HL-60 (cell line): ENCODE data around the gene PAH.

ENCODE experiments used
- DNase-seq, 2 experiments: peaks; one replicate each; pipeline ENCODE4 v3.0.0-alpha.2; 2010 to 2020; ENCODE audit warnings: low read depth in 1 of 2, low spot score in 1 of 2
- H3K27ac ChIP-seq: fragments of 250-450 bp; sonication (Bioruptor Pico); replicated peaks from 2 replicates; pipeline ENCODE4 v1.5.1; 2020; ENCODE audit warnings: mild to moderate bottlenecking, moderate library complexity
- H3K27me3 ChIP-seq: fragments of 250-450 bp; sonication (Bioruptor Pico); 2 replicates; pipeline ENCODE4 v1.5.1; 2021; ENCODE audit warnings: mild to moderate bottlenecking, moderate library complexity; ENCODE audit not compliant: insufficient read depth, poor library complexity, severe bottlenecking
- H3K4me3 ChIP-seq: replicated peaks from 2 replicates; pipeline ENCODE4 v1.5.1; 2011; ENCODE audit warnings: mild to moderate bottlenecking, control low read depth, low read length; ENCODE audit not compliant: insufficient read depth
- GABPA ChIP-seq: IDR thresholded peaks from 2 replicates; pipeline ENCODE4 v1.6.1; 2012; ENCODE audit warnings: low read depth
- POLR2AphosphoS5 ChIP-seq: IDR thresholded peaks from 2 replicates; pipeline ENCODE4 v1.6.1; 2012; ENCODE audit warnings: low read depth
- SPI1 ChIP-seq: IDR thresholded peaks from 2 replicates; pipeline ENCODE4 v1.6.1; 2012; ENCODE audit warnings: low read depth, mild to moderate bottlenecking, borderline replicate concordance
- TF ChIP-seq, protein P1 (sequence below): IDR thresholded peaks from 2 replicates; pipeline ENCODE4 v1.6.1; 2012; ENCODE audit warnings: low read depth; ENCODE audit not compliant: insufficient replicate concordance
- TF ChIP-seq, protein P2 (sequence below): IDR thresholded peaks from one replicate; pipeline ENCODE4 v1.5.1; 2011; ENCODE audit warnings: low read length, control low read depth, inconsistent platforms; ENCODE audit not compliant: insufficient read depth

The PAH gene

GRCh38 chr12:102956738-102957327, 39.8 kb upstream of the PAH start:
- TF ChIP-seq, protein P1, sequence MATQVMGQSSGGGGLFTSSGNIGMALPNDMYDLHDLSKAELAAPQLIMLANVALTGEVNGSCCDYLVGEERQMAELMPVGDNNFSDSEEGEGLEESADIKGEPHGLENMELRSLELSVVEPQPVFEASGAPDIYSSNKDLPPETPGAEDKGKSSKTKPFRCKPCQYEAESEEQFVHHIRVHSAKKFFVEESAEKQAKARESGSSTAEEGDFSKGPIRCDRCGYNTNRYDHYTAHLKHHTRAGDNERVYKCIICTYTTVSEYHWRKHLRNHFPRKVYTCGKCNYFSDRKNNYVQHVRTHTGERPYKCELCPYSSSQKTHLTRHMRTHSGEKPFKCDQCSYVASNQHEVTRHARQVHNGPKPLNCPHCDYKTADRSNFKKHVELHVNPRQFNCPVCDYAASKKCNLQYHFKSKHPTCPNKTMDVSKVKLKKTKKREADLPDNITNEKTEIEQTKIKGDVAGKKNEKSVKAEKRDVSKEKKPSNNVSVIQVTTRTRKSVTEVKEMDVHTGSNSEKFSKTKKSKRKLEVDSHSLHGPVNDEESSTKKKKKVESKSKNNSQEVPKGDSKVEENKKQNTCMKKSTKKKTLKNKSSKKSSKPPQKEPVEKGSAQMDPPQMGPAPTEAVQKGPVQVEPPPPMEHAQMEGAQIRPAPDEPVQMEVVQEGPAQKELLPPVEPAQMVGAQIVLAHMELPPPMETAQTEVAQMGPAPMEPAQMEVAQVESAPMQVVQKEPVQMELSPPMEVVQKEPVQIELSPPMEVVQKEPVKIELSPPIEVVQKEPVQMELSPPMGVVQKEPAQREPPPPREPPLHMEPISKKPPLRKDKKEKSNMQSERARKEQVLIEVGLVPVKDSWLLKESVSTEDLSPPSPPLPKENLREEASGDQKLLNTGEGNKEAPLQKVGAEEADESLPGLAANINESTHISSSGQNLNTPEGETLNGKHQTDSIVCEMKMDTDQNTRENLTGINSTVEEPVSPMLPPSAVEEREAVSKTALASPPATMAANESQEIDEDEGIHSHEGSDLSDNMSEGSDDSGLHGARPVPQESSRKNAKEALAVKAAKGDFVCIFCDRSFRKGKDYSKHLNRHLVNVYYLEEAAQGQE: no peak
- no peak for TF ChIP-seq POLR2AphosphoS5
- no peak for TF ChIP-seq GABPA
- TF ChIP-seq, protein P2, sequence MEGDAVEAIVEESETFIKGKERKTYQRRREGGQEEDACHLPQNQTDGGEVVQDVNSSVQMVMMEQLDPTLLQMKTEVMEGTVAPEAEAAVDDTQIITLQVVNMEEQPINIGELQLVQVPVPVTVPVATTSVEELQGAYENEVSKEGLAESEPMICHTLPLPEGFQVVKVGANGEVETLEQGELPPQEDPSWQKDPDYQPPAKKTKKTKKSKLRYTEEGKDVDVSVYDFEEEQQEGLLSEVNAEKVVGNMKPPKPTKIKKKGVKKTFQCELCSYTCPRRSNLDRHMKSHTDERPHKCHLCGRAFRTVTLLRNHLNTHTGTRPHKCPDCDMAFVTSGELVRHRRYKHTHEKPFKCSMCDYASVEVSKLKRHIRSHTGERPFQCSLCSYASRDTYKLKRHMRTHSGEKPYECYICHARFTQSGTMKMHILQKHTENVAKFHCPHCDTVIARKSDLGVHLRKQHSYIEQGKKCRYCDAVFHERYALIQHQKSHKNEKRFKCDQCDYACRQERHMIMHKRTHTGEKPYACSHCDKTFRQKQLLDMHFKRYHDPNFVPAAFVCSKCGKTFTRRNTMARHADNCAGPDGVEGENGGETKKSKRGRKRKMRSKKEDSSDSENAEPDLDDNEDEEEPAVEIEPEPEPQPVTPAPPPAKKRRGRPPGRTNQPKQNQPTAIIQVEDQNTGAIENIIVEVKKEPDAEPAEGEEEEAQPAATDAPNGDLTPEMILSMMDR: no peak
- no peak for TF ChIP-seq SPI1
- Histone ChIP-seq H3K4me3 (no peak overlapping the region), H3K27ac (no peak overlapping the region), H3K27me3 (peaks cover 66% of the 10 kb centered on the region)
- DNase-seq: no peak

DNA sequence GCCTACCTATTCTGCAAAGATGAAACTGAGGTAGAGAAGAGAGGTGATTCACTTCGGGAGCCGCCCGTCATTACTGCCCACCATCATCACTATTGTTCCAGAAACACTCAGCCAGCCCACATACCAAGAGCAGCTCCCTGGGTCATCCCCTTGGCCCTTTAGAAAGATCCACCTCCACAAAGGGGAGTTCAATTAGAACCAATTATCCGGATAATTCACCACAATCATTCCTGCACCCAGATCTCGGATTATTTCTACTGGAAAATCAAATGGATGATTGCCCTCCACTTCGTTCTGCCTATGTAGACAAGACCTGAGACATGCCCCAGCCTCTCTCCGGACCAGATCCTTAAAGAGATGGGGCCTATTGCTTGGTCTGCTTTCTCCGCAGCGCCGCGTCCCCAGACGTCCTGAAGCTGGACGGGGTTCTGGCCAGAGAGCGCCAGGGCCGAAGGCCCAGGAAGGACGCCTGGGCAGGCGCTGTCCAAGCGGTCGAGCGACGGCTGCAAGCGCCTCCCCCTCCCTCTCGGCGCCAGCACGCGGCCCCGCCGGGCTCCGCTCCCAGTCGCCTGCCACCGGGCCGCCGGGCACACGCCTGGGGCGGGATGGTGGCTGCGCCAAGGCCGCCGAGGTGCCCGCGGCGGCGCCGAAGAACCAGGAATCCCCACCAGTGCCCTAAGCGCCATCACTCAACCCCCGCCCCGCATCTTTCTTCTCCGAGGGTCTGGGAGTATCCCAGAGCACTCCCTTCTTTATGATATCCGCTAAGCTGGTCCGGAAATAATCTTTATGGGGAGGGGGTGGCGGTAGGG, 39.1 kb upstream of the PAH start:
- TF ChIP-seq GABPA (no peak), SPI1 (no peak), POLR2AphosphoS5 (no peak)
- TF ChIP-seq, protein P1: no peak
- TF ChIP-seq, protein P2: no peak
- DNase-seq: no peak
- peaks cover 61% of the 10 kb centered on the region for H3K27me3 ChIP-seq
- H3K4me3 ChIP-seq: no peak overlapping the region
- H3K27ac ChIP-seq: no peak overlapping the region

DNA sequence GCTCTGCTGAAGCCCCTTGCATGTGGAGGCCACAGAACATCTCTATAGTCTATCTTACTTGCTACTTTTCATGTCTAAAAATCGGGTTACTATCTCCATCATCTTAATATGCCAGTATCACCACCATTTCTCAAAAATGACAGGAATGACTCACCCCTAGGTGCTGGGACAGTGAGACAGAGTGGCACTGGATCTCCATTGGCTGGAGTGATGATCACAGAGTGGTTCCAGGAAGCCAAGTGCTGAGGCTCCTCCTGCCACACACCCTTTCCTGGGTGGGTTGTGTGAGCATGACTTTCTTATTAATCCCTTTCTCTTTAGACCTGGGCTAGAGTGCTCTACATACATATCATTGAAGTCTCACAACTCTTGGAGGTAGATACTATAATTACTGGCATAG, 37.1 kb upstream of the PAH start:
- Histone ChIP-seq H3K27me3 (peaks cover 57% of the 10 kb centered on the region), H3K4me3 (no peak overlapping the region), H3K27ac (no peak overlapping the region)
- TF ChIP-seq SPI1 (no peak), GABPA (no peak), POLR2AphosphoS5 (no peak)
- TF ChIP-seq, protein P1: no peak
- TF ChIP-seq, protein P2: no peak
- DNase-seq: no peak
